DOHH2 (cell line): Measurements from ENCODE around the gene CPEB1.

ENCODE experiments used
- EZH2phosphoT487 ChIP-seq: fragments of 200-600 bp; sonication (generic); IDR thresholded peaks from 2 replicates; pipeline ENCODE4 v1.6.1; 2017; ENCODE audit warnings: borderline replicate concordance, mild to moderate bottlenecking, antibody characterized with exemption, low read length, moderate library complexity, mixed read lengths
- TF ChIP-seq, protein P1 (sequence below): fragments of 200-600 bp; sonication (generic); IDR thresholded peaks from one replicate; pipeline ENCODE4 v1.5.1; 2014; ENCODE audit warnings: antibody characterized with exemption, mild to moderate bottlenecking, low read depth, low read length; ENCODE audit not compliant: poor library complexity, severe bottlenecking

DNA sequence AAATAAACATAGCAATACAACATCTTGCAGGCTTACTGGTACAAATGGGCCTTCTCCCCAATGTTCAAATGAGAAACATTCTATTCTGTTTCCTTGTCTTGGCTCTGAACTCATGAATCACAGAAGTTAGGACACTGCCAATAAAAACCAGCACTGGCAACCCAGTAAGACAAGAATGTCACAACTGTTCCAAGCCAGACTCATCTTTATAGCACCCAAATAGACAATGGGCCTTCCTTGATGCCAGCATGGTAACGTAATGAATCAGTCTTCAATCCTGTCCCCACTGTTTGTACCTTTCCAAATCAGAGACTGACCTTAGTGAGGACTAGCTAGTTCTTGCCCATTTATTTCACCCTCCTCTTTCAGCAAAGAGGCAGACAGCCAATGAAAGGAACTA lies 92.8 kb downstream of the CPEB1 start:
- TF ChIP-seq, protein P1, sequence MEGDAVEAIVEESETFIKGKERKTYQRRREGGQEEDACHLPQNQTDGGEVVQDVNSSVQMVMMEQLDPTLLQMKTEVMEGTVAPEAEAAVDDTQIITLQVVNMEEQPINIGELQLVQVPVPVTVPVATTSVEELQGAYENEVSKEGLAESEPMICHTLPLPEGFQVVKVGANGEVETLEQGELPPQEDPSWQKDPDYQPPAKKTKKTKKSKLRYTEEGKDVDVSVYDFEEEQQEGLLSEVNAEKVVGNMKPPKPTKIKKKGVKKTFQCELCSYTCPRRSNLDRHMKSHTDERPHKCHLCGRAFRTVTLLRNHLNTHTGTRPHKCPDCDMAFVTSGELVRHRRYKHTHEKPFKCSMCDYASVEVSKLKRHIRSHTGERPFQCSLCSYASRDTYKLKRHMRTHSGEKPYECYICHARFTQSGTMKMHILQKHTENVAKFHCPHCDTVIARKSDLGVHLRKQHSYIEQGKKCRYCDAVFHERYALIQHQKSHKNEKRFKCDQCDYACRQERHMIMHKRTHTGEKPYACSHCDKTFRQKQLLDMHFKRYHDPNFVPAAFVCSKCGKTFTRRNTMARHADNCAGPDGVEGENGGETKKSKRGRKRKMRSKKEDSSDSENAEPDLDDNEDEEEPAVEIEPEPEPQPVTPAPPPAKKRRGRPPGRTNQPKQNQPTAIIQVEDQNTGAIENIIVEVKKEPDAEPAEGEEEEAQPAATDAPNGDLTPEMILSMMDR = no peak
- no peak for TF ChIP-seq EZH2phosphoT487
